Frontal cortex (tissue), 4 donors: ENCODE data around the gene SMOC2. TPM values are rescaled to one million over a fixed set of nuclear protein-coding genes. Genes with fewer than 3 reads are reported as not detected.
A peak's percentile ranks its signal among the peaks of the same experiment; 100 is the strongest.

Experiments
- DNase-seq, 2 donors: peaks; one replicate each; pipeline ENCODE4 v3.0.0; 2012; ENCODE audit warnings: low spot score in 2 of 2
- FAIRE-seq: peaks from 2 replicates; lab custom pipeline; 2012; peaks lifted over from hg19 to GRCh38; lab: Jason Lieb, UNC
- total RNA-seq: library from RNA; depleted of rRNA; stranded (reverse); fragments of >200 nt; gene quantifications from one replicate; pipeline ENCODE4 v1.2.3, GENCODE V29; 2014
- donor health status: control.
- donor health status: control.
- donor health status: control.

SMOC2 gene
- total RNA-seq, 1 donor from 2014 or later: 4.9 TPM

- DNase-seq (no peak), FAIRE-seq (no peak)
These were observed 25.6 kb upstream of the SMOC2 start for GRCh38 chr6:168415098-168415992.

- FAIRE-seq (no peak), DNase-seq (no peak)
These were observed 24.9 kb upstream of the SMOC2 start for GRCh38 chr6:168415993-168416530.

- FAIRE-seq (no peak), DNase-seq (no peak)
These were observed 24.5 kb upstream of the SMOC2 start for GRCh38 chr6:168416531-168416930.

GRCh38 chr6:168417191-168417590 lies 23.8 kb upstream of the SMOC2 start:
- DNase-seq: no peak

GRCh38 chr6:168417679-168418557 lies 23.1 kb upstream of the SMOC2 start:
- no peak for FAIRE-seq
- DNase-seq: no peak

More at GRCh38 chr6:168417191-168417590, 23.8 kb upstream of the SMOC2 start:
- no peak for FAIRE-seq

- no peak for DNase-seq
- no peak for FAIRE-seq
These were observed 22.3 kb upstream of the SMOC2 start for GRCh38 chr6:168418711-168419121.

- FAIRE-seq: no peak
- DNase-seq: no peak
These were observed 21.4 kb upstream of the SMOC2 start for GRCh38 chr6:168419569-168419968.

GRCh38 chr6:168420084-168420483 lies 20.9 kb upstream of the SMOC2 start:
- FAIRE-seq: no peak

GRCh38 chr6:168420706-168421105 lies 20.3 kb upstream of the SMOC2 start:
- no peak for DNase-seq

More at GRCh38 chr6:168420084-168420483, 20.9 kb upstream of the SMOC2 start:
- DNase-seq: no peak

GRCh38 chr6:168427184-168427583 lies 13.8 kb upstream of the SMOC2 start:
- no peak for DNase-seq
- no peak for FAIRE-seq

More at GRCh38 chr6:168420706-168421105, 20.3 kb upstream of the SMOC2 start:
- no peak for FAIRE-seq

GRCh38 chr6:168428052-168428826 lies 12.7 kb upstream of the SMOC2 start:
- no peak for DNase-seq
- no peak for FAIRE-seq

GRCh38 chr6:168428863-168429262 lies 12.1 kb upstream of the SMOC2 start:
- peak; percentile 45 for FAIRE-seq

GRCh38 chr6:168432196-168432595 lies 8.8 kb upstream of the SMOC2 start:
- FAIRE-seq (no peak), DNase-seq (no peak)

More at GRCh38 chr6:168428863-168429262, 12.1 kb upstream of the SMOC2 start:
- no peak for DNase-seq

- DNase-seq (no peak), FAIRE-seq (no peak)
These were observed 7.1 kb upstream of the SMOC2 start for GRCh38 chr6:168433898-168434297.

- FAIRE-seq (no peak), DNase-seq (no peak)
These were observed 6.5 kb upstream of the SMOC2 start for GRCh38 chr6:168434505-168434904.

GRCh38 chr6:168437751-168438150 lies 3.2 kb upstream of the SMOC2 start:
- DNase-seq (no peak), FAIRE-seq (no peak)

- FAIRE-seq (no peak), DNase-seq (no peak)
These were observed 2.0 kb upstream of the SMOC2 start for GRCh38 chr6:168438783-168439520.

- FAIRE-seq: no peak
These were observed 1.1 kb upstream of the SMOC2 start for GRCh38 chr6:168439794-168440450.

More at GRCh38 chr6:168439794-168440450, 1.1 kb upstream of the SMOC2 start:
- DNase-seq: no peak
